Esophagus squamous epithelium (tissue), 4 donors: ENCODE data around the gene ADCYAP1R1.

ENCODE experiments used
- CTCF ChIP-seq, 6 experiments: fragments of 450-650 bp in 4 of 6; fragments of 200-600 bp in 2 of 6; sonication (generic) in 2 of 6; IDR thresholded peaks; one replicate each; pipeline ENCODE4 v1.5.1; 2016 to 2019; ENCODE audit warnings: antibody characterized with exemption in 6 of 6, mild to moderate bottlenecking in 4 of 6, moderate library complexity in 4 of 6
- POLR2A ChIP-seq, 4 donors: fragments of 450-650 bp; IDR thresholded peaks; one replicate each; pipeline ENCODE4 v1.6.1; 2017; ENCODE audit warnings: antibody characterized with exemption in 4 of 4, mild to moderate bottlenecking in 4 of 4, moderate library complexity in 3 of 4

- TF ChIP-seq CTCF (IDR thresholded peaks at IDR 0.05) (no peak), POLR2A (IDR thresholded peaks at IDR 0.05) (no peak)
Observed at GRCh38 chr7:31119249-31119648, 67.1 kb downstream of the ADCYAP1R1 start.
